Esophagus squamous epithelium (tissue), 5 donors: Measurements from ENCODE around the gene MEF2C. TPM values are rescaled to one million over a fixed set of nuclear protein-coding genes. Genes with fewer than 3 reads are reported as not detected.

Experiments used
- DNase-seq: peaks from one replicate; lab custom pipeline; 2025; lab: John Stamatoyannopoulos, UW
- H3K27ac ChIP-seq, 4 donors: fragments of 200-600 bp; sonication (generic); one replicate each; pipeline ENCODE4 v1.5.1; 2016 to 2019; ENCODE audit warnings: mild to moderate bottlenecking in 1 of 4
- H3K27me3 ChIP-seq, 4 donors: fragments of 200-600 bp; sonication (generic); 1 replicate in 3 of 4; 2 replicates in 1 of 4; pipeline versions ENCODE4 v1.5.1 to v1.6.0; 2017 to 2021; ENCODE audit warnings: antibody characterized with exemption in 1 of 4
- H3K36me3 ChIP-seq, 3 donors: fragments of 200-600 bp; sonication (generic); one replicate each; pipeline ENCODE4 v1.5.1; 2016 to 2019
- H3K4me1 ChIP-seq, 3 donors: fragments of 200-600 bp; sonication (generic); one replicate each; pipeline ENCODE4 v1.5.1; 2017 to 2019
- H3K4me3 ChIP-seq, 4 donors: fragments of 200-600 bp; sonication (generic); 1 replicate in 3 of 4; 2 replicates in 1 of 4; pipeline ENCODE4 v1.5.1; 2016 to 2019; ENCODE audit warnings: mild to moderate bottlenecking in 2 of 4, moderate library complexity in 1 of 4
- H3K9me3 ChIP-seq, 3 donors: fragments of 200-600 bp; sonication (generic); one replicate each; pipeline ENCODE4 v1.5.1; 2016 to 2019
- POLR2A ChIP-seq, 4 donors: fragments of 450-650 bp; IDR thresholded peaks; one replicate each; pipeline ENCODE4 v1.6.1; 2017; ENCODE audit warnings: antibody characterized with exemption in 4 of 4, mild to moderate bottlenecking in 4 of 4, moderate library complexity in 3 of 4
- WGBS, 2 donors: methylation state at CpG; one replicate each; pipeline ENCODE4 v1.1.5; 2018; 5-methylcytosine and 5-hydroxymethylcytosine counted together
- intact Hi-C: fragments of 100-400 bp; cut with DNase I; formaldehyde crosslinking; loops from one replicate; pipeline ENCODE4 v1.15.0; 2022
- total RNA-seq, 4 donors: library from RNA; depleted of rRNA; stranded (reverse); fragments of >200 nt; gene quantifications; one replicate each; pipeline ENCODE4 v1.1.0, GENCODE V29; 2016
- TF ChIP-seq, protein P1 (sequence below), 6 experiments: fragments of 450-650 bp in 4 of 6; fragments of 200-600 bp in 2 of 6; sonication (generic) in 2 of 6; IDR thresholded peaks; one replicate each; pipeline ENCODE4 v1.5.1; 2016 to 2019; ENCODE audit warnings: antibody characterized with exemption in 6 of 6, mild to moderate bottlenecking in 4 of 6, moderate library complexity in 4 of 6
- donor health status: DM: yes; HTN: yes; CAD: no.

Gene MEF2C
- total RNA-seq, 4 donors from 2014 or later: 3.1 to 17.5 (median 9.9) TPM

DNA sequence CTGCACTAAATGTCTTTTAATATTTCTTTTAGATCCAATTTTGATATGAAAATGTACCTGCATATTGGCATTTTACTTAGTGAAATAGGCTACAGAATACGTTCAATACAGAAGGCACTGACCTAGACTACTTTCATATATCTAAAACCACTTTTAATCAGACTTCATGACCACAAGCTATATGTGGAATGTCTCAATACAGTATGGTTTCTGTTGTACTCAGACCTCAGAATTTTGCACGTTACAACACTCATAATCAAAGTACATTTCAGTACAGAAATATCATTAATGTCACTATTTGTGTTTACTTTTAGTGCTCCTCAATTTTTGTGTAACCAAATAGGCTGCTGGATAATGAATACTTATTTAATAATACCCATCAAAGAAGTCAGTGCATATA is 74.8 kb downstream of the MEF2C start:
- intact Hi-C loops: no loop called here
- no peak overlapping the region for H3K4me3 ChIP-seq
- no peak for DNase-seq
- TF ChIP-seq, protein P1, sequence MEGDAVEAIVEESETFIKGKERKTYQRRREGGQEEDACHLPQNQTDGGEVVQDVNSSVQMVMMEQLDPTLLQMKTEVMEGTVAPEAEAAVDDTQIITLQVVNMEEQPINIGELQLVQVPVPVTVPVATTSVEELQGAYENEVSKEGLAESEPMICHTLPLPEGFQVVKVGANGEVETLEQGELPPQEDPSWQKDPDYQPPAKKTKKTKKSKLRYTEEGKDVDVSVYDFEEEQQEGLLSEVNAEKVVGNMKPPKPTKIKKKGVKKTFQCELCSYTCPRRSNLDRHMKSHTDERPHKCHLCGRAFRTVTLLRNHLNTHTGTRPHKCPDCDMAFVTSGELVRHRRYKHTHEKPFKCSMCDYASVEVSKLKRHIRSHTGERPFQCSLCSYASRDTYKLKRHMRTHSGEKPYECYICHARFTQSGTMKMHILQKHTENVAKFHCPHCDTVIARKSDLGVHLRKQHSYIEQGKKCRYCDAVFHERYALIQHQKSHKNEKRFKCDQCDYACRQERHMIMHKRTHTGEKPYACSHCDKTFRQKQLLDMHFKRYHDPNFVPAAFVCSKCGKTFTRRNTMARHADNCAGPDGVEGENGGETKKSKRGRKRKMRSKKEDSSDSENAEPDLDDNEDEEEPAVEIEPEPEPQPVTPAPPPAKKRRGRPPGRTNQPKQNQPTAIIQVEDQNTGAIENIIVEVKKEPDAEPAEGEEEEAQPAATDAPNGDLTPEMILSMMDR (IDR thresholded peaks at IDR 0.05): no peak
- no peak for TF ChIP-seq POLR2A (IDR thresholded peaks at IDR 0.05)
- no peaks in the 10 kb centered on the region for H3K36me3 ChIP-seq
- no peak overlapping the region for H3K27ac ChIP-seq
- H3K27me3 ChIP-seq: no peaks in the 10 kb centered on the region
- no peaks in the 10 kb centered on the region for H3K4me1 ChIP-seq
- H3K9me3 ChIP-seq: no peaks in the 10 kb centered on the region
- WGBS, 2 donors: 69 to 74% methylated on average over 2 of the region's 2 CpGs

DNA sequence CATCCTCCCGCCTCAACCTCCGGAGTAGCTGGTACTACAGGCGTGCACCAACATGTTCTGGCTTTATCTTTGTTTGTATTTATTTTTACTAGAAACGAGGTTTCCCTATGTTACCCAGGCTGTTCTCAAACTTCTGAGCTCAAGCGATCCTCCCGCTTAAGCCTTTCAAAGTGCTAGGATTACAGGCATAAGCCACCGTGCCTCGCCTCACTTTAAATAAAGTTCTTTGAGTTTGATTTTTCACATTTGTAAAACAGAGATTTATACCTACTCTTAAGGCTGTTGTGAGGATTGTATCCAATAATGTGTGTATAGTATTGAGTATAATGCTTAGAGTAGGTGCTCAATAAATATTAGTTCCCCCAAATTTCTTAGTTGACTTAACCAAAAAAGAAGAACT is 75.7 kb downstream of the MEF2C start:
- TF ChIP-seq, protein P1 (IDR thresholded peaks at IDR 0.05): no peak
- no peak for TF ChIP-seq POLR2A (IDR thresholded peaks at IDR 0.05)
- 86 to 87% methylated on average over 8 of the region's 8 CpGs for WGBS, 2 donors
- Histone ChIP-seq H3K9me3 (no peaks in the 10 kb centered on the region), H3K27ac (no peak overlapping the region), H3K27me3 (no peaks in the 10 kb centered on the region), H3K4me1 (no peaks in the 10 kb centered on the region), H3K36me3 (no peaks in the 10 kb centered on the region), H3K4me3 (no peak overlapping the region)
- DNase-seq: no peak
- intact Hi-C loops: no loop called here

DNA sequence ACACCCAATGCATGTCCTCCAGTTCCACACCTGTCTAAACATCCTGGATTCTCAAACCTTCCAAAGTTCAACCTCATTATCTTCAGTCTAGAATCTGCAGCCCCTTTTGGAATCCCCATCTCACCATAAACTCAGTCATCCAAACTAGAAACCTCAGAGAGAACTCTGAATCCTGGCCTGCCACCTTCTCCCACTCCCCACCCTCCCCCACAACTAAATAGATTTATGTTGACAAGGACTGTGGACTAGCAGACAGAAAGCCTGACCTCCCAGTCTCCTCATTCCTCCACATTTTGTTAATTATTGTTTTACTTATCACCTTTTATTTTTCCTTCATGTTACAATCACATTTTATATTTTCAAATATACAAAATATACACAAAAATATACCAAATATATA is 76.6 kb downstream of the MEF2C start:
- no peaks in the 10 kb centered on the region for H3K4me1 ChIP-seq
- no peak overlapping the region for H3K27ac ChIP-seq
- H3K36me3 ChIP-seq: no peaks in the 10 kb centered on the region
- H3K9me3 ChIP-seq: no peaks in the 10 kb centered on the region
- intact Hi-C loops: no loop called here
- TF ChIP-seq POLR2A (IDR thresholded peaks at IDR 0.05): no peak
- TF ChIP-seq, protein P1 (IDR thresholded peaks at IDR 0.05): no peak
- no peaks in the 10 kb centered on the region for H3K27me3 ChIP-seq
- H3K4me3 ChIP-seq: no peak overlapping the region
- no peak for DNase-seq

DNA sequence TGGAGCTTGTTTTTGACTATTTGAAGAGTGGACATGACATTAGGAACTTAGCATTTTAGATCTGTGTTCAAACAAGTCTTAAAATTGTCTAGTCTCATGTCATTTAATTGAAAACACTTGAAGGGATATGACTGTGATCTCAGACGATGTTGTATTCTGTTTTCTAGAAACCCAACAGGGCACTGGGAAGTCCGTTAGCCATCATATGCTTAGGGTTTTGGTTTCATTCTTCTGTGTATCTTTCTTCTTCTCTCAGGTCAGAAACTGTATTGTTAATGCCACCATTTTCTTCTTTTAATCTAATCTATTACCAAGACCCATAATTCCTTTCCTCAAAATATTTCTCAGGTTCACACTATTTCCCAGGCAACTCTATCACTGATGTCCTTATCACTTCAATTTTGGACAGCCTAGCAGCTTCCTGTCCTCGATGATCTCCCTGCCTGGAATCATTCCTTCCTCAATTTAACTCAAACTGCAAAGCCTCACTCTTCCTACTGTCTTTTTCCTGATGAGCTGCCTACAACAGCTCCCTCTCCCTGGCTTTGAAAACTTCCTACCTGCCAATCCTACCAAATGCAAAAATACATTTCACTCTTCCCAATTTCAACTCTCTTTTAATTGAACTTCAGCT is 77.7 kb downstream of the MEF2C start:
- Histone ChIP-seq H3K36me3 (no peaks in the 10 kb centered on the region), H3K27me3 (no peaks in the 10 kb centered on the region), H3K4me3 (no peak overlapping the region), H3K27ac (no peak overlapping the region), H3K4me1 (no peaks in the 10 kb centered on the region), H3K9me3 (no peaks in the 10 kb centered on the region)
- intact Hi-C loops: no loop called here
- WGBS, 2 donors: 53 to 62% methylated on average over 3 of the region's 3 CpGs
- DNase-seq: no peak
- TF ChIP-seq, protein P1 (IDR thresholded peaks at IDR 0.05): no peak
- TF ChIP-seq POLR2A (IDR thresholded peaks at IDR 0.05): no peak

DNA sequence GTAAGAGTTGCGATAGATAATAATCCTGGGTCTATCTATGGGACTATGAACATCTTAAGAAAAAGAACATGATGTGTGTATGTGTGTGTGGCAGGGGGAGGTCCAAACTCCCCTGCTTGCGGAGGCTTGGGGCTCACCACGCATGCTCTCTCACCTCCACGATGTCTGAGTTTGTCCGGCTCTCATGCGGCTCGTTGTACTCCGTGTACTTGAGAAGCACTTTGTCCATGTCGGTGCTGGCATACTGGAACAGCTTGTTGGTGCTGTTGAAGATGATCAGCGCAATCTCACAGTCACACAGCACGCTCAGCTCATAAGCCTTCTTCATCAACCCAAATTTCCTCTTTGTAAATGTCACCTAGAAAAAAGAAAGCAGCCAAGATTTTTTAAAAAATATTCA is 78.5 kb downstream of the MEF2C start:
- no peak overlapping the region for H3K4me3 ChIP-seq
- no peak for DNase-seq
- 92 to 94% methylated on average over 11 of the region's 11 CpGs for WGBS, 2 donors
- TF ChIP-seq, protein P1 (IDR thresholded peaks at IDR 0.05): no peak
- TF ChIP-seq POLR2A (IDR thresholded peaks at IDR 0.05): no peak
- H3K9me3 ChIP-seq: no peaks in the 10 kb centered on the region
- H3K36me3 ChIP-seq: no peaks in the 10 kb centered on the region
- H3K4me1 ChIP-seq: no peaks in the 10 kb centered on the region
- intact Hi-C loops: no loop called here
- H3K27me3 ChIP-seq: no peaks in the 10 kb centered on the region
- H3K27ac ChIP-seq: no peak overlapping the region
